HEK293 (cell line): ENCODE data around the gene DENND4B.

Source experiments
- EGR2 ChIP-seq: fragments of 450-650 bp; formaldehyde crosslinking; IDR thresholded peaks from 2 replicates; pipeline ENCODE4 v1.5.1; 2016; ENCODE audit warnings: low read depth, missing biosample characterization, missing genetic modification characterization
- GLIS2 ChIP-seq: fragments of 450-650 bp; formaldehyde crosslinking; IDR thresholded peaks from 2 replicates; pipeline ENCODE4 v1.5.1; 2016; ENCODE audit warnings: missing biosample characterization, missing genetic modification characterization
- KLF1 ChIP-seq: fragments of 450-650 bp; formaldehyde crosslinking; IDR thresholded peaks from 2 replicates; pipeline ENCODE4 v1.5.1; 2016; ENCODE audit warnings: missing biosample characterization, missing genetic modification characterization
- KLF9 ChIP-seq: fragments of 450-650 bp; formaldehyde crosslinking; IDR thresholded peaks from 2 replicates; pipeline ENCODE4 v1.5.1; 2016; ENCODE audit warnings: missing biosample characterization, missing genetic modification characterization, low read depth
- MEIS1 ChIP-seq: sonication (generic); formaldehyde crosslinking; IDR thresholded peaks from 2 replicates; pipeline ENCODE4 v1.8.1; 2022; ENCODE audit warnings: missing genetic modification reagents, mild to moderate bottlenecking, borderline replicate concordance
- SCRT2 ChIP-seq: fragments of 450-650 bp; formaldehyde crosslinking; IDR thresholded peaks from 2 replicates; pipeline ENCODE4 v1.5.1; 2016; ENCODE audit warnings: missing biosample characterization, missing genetic modification characterization
- SP3 ChIP-seq: fragments of 450-650 bp; formaldehyde crosslinking; IDR thresholded peaks from 2 replicates; pipeline ENCODE4 v1.5.1; 2016; ENCODE audit warnings: missing biosample characterization, missing genetic modification characterization
- ZEB2 ChIP-seq: fragments of 450-650 bp; formaldehyde crosslinking; IDR thresholded peaks from 2 replicates; pipeline ENCODE4 v1.5.1; 2016; ENCODE audit warnings: missing biosample characterization, missing genetic modification characterization
- ZNF132 ChIP-seq: fragments of 450-650 bp; formaldehyde crosslinking; IDR thresholded peaks from 2 replicates; pipeline ENCODE4 v1.5.1; 2017; ENCODE audit warnings: missing biosample characterization, missing genetic modification characterization, borderline replicate concordance
- ZNF202 ChIP-seq: fragments of 450-650 bp; formaldehyde crosslinking; IDR thresholded peaks from 2 replicates; pipeline ENCODE4 v1.5.1; 2016; ENCODE audit warnings: missing biosample characterization, missing genetic modification characterization, borderline replicate concordance
- ZNF292 ChIP-seq: fragments of 450-650 bp; formaldehyde crosslinking; IDR thresholded peaks from 2 replicates; pipeline ENCODE4 v1.5.1; 2016; ENCODE audit warnings: low read depth, missing biosample characterization, missing genetic modification characterization, borderline replicate concordance
- ZNF350 ChIP-seq: fragments of 450-650 bp; formaldehyde crosslinking; IDR thresholded peaks from 2 replicates; pipeline ENCODE4 v1.5.0; 2017; ENCODE audit warnings: missing biosample characterization, mild to moderate bottlenecking, missing genetic modification characterization
- ZNF433 ChIP-seq: fragments of 450-650 bp; formaldehyde crosslinking; IDR thresholded peaks from 2 replicates; pipeline ENCODE4 v1.5.1; 2016; ENCODE audit warnings: missing biosample characterization, missing genetic modification characterization, low read depth
- ZNF48 ChIP-seq: fragments of 450-650 bp; formaldehyde crosslinking; IDR thresholded peaks from 2 replicates; pipeline ENCODE4 v1.5.1; 2016; ENCODE audit warnings: missing biosample characterization, missing genetic modification characterization
- ZNF555 ChIP-seq: fragments of 450-650 bp; formaldehyde crosslinking; conservative IDR thresholded peaks from 2 replicates; pipeline ENCODE4 v1.5.1; 2017; ENCODE audit warnings: missing biosample characterization, mild to moderate bottlenecking, missing genetic modification characterization, inconsistent platforms
- ZNF558 ChIP-seq: fragments of 450-650 bp; formaldehyde crosslinking; IDR thresholded peaks from 2 replicates; pipeline ENCODE4 v1.5.1; 2016; ENCODE audit warnings: missing biosample characterization, missing genetic modification characterization
- ZNF560 ChIP-seq: fragments of 450-650 bp; formaldehyde crosslinking; IDR thresholded peaks from 2 replicates; pipeline ENCODE4 v1.5.1; 2017; ENCODE audit warnings: missing biosample characterization, missing genetic modification characterization, borderline replicate concordance
- ZNF654 ChIP-seq: fragments of 450-650 bp; formaldehyde crosslinking; IDR thresholded peaks from 2 replicates; pipeline ENCODE4 v1.5.1; 2016; ENCODE audit warnings: low read depth, missing biosample characterization, missing genetic modification characterization
- ZNF76 ChIP-seq: fragments of 450-650 bp; formaldehyde crosslinking; IDR thresholded peaks from 2 replicates; pipeline ENCODE4; 2016; ENCODE audit warnings: low read depth, missing biosample characterization, missing genetic modification characterization, borderline replicate concordance
- ZNF837 ChIP-seq: fragments of 450-650 bp; formaldehyde crosslinking; IDR thresholded peaks from 2 replicates; pipeline ENCODE4 v1.5.1; 2016; ENCODE audit warnings: missing biosample characterization, missing genetic modification characterization
- TF ChIP-seq, protein P1 (sequence below): fragments of 450-650 bp; formaldehyde crosslinking; IDR thresholded peaks from 2 replicates; pipeline ENCODE4 v1.5.0; 2017; ENCODE audit warnings: missing biosample characterization, missing genetic modification characterization, borderline replicate concordance
- TF ChIP-seq, protein P2 (sequence below): fragments of 450-650 bp; formaldehyde crosslinking; IDR thresholded peaks from 2 replicates; pipeline ENCODE4 v1.5.1; 2016; ENCODE audit warnings: missing biosample characterization, missing genetic modification characterization
- TF ChIP-seq, protein P3 (sequence below): fragments of 450-650 bp; formaldehyde crosslinking; IDR thresholded peaks from 2 replicates; pipeline ENCODE4 v1.5.1; 2016; ENCODE audit warnings: missing biosample characterization, missing genetic modification characterization
- TF ChIP-seq, protein P4 (sequence below): fragments of 450-650 bp; formaldehyde crosslinking; IDR thresholded peaks from 2 replicates; pipeline ENCODE4 v1.5.1; 2016; ENCODE audit warnings: missing biosample characterization, missing genetic modification characterization

DENND4B gene

DNA sequence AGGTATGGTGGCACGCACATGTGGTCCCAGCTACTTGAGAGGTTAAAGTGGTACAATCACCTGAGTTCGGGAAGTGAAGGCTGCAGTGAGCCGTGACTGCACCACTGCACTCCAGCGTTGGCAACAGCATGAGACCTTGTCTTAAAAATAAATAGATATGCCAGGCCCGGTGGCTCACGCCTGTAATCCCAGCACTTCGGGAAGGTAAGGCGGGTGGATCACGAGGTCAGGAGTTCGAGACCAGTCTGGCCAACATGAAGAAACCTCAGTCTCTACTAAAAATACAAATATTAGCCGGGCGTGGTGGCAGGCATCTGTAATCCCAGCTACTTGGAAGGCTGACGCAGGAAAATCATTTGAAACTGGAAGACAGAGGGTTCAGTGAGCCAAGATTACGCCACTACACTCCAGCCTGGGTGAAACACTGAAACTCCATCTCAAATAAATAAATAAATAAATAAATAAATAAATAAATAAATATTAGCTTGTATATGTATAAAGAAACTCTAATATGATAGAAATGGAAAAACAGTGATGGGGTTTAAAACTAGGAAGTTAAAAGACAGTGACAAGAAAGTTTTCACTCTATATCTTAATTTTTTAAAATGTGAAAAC lies 42.6 kb downstream of the DENND4B start (continued):
- TF ChIP-seq, protein P1, sequence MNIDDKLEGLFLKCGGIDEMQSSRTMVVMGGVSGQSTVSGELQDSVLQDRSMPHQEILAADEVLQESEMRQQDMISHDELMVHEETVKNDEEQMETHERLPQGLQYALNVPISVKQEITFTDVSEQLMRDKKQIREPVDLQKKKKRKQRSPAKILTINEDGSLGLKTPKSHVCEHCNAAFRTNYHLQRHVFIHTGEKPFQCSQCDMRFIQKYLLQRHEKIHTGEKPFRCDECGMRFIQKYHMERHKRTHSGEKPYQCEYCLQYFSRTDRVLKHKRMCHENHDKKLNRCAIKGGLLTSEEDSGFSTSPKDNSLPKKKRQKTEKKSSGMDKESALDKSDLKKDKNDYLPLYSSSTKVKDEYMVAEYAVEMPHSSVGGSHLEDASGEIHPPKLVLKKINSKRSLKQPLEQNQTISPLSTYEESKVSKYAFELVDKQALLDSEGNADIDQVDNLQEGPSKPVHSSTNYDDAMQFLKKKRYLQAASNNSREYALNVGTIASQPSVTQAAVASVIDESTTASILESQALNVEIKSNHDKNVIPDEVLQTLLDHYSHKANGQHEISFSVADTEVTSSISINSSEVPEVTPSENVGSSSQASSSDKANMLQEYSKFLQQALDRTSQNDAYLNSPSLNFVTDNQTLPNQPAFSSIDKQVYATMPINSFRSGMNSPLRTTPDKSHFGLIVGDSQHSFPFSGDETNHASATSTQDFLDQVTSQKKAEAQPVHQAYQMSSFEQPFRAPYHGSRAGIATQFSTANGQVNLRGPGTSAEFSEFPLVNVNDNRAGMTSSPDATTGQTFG (tag by site-specific recombination), result no peak
- TF ChIP-seq GLIS2, result no peak
- 0 out of 2 replicates have a peak, but pooled peaks have one; percentile 20 for TF ChIP-seq SP3 (tag by site-specific recombination)
- TF ChIP-seq ZNF433 (tag by site-specific recombination), result peak; percentile 96
- TF ChIP-seq KLF1, result no peak
- TF ChIP-seq EGR2 (tag by site-specific recombination), result no peak
- TF ChIP-seq ZNF202 (tag by site-specific recombination), result peak; percentile 86
- no peak for TF ChIP-seq ZNF837 (tag by site-specific recombination)
- TF ChIP-seq ZNF76 (tag by site-specific recombination), result no peak
- TF ChIP-seq ZNF132 (tag by site-specific recombination), result no peak
- no peak for TF ChIP-seq ZNF48 (tag by site-specific recombination)
- TF ChIP-seq ZEB2 (tag by site-specific recombination), result no peak
- TF ChIP-seq ZNF558, result peak; percentile 86; the same call in 1 of the 2 replicates
- TF ChIP-seq, protein P2, sequence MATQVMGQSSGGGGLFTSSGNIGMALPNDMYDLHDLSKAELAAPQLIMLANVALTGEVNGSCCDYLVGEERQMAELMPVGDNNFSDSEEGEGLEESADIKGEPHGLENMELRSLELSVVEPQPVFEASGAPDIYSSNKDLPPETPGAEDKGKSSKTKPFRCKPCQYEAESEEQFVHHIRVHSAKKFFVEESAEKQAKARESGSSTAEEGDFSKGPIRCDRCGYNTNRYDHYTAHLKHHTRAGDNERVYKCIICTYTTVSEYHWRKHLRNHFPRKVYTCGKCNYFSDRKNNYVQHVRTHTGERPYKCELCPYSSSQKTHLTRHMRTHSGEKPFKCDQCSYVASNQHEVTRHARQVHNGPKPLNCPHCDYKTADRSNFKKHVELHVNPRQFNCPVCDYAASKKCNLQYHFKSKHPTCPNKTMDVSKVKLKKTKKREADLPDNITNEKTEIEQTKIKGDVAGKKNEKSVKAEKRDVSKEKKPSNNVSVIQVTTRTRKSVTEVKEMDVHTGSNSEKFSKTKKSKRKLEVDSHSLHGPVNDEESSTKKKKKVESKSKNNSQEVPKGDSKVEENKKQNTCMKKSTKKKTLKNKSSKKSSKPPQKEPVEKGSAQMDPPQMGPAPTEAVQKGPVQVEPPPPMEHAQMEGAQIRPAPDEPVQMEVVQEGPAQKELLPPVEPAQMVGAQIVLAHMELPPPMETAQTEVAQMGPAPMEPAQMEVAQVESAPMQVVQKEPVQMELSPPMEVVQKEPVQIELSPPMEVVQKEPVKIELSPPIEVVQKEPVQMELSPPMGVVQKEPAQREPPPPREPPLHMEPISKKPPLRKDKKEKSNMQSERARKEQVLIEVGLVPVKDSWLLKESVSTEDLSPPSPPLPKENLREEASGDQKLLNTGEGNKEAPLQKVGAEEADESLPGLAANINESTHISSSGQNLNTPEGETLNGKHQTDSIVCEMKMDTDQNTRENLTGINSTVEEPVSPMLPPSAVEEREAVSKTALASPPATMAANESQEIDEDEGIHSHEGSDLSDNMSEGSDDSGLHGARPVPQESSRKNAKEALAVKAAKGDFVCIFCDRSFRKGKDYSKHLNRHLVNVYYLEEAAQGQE (tag by site-specific recombination), result peak; percentile 83
- peak; percentile 34 for TF ChIP-seq ZNF654 (tag by site-specific recombination)
- TF ChIP-seq ZNF555 (tag by site-specific recombination), result peak; percentile 94
- TF ChIP-seq, protein P3, sequence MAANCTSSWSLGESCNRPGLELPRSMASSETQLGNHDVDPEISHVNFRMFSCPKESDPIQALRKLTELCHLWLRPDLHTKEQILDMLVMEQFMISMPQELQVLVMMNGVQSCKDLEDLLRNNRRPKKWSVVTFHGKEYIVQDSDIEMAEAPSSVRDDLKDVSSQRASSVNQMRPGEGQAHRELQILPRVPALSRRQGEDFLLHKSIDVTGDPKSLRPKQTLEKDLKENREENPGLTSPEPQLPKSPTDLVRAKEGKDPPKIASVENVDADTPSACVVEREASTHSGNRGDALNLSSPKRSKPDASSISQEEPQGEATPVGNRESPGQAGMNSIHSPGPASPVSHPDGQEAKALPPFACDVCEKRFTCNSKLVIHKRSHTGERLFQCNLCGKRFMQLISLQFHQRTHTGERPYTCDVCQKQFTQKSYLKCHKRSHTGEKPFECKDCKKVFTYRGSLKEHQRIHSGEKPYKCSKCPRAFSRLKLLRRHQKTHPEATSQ (tag by site-specific recombination), result no peak
- TF ChIP-seq MEIS1 (CRISPR knock-in tag), result no peak
- no peak for TF ChIP-seq ZNF350 (tag by site-specific recombination)
- TF ChIP-seq, protein P4, sequence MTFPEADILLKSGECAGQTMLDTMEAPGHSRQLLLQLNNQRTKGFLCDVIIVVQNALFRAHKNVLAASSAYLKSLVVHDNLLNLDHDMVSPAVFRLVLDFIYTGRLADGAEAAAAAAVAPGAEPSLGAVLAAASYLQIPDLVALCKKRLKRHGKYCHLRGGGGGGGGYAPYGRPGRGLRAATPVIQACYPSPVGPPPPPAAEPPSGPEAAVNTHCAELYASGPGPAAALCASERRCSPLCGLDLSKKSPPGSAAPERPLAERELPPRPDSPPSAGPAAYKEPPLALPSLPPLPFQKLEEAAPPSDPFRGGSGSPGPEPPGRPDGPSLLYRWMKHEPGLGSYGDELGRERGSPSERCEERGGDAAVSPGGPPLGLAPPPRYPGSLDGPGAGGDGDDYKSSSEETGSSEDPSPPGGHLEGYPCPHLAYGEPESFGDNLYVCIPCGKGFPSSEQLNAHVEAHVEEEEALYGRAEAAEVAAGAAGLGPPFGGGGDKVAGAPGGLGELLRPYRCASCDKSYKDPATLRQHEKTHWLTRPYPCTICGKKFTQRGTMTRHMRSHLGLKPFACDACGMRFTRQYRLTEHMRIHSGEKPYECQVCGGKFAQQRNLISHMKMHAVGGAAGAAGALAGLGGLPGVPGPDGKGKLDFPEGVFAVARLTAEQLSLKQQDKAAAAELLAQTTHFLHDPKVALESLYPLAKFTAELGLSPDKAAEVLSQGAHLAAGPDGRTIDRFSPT (tag by site-specific recombination), result no peak
- no peak for TF ChIP-seq KLF9 (tag by site-specific recombination)
- no peak for TF ChIP-seq SCRT2 (tag by site-specific recombination)
- TF ChIP-seq ZNF292 (tag by site-specific recombination), result peak; percentile 84; the same call in 1 of the 2 replicates
- 0 out of 2 replicates have a peak, but pooled peaks have one; percentile 60 for TF ChIP-seq ZNF560 (tag by site-specific recombination)
